ENCODE data around the gene SLC6A7.
"Not testable (repeated sequence)": the region's sequence is repeated elsewhere in the genome, so short reads cannot be mapped to it uniquely, and the experiment has no call there.

SLC6A7 gene

DNA sequence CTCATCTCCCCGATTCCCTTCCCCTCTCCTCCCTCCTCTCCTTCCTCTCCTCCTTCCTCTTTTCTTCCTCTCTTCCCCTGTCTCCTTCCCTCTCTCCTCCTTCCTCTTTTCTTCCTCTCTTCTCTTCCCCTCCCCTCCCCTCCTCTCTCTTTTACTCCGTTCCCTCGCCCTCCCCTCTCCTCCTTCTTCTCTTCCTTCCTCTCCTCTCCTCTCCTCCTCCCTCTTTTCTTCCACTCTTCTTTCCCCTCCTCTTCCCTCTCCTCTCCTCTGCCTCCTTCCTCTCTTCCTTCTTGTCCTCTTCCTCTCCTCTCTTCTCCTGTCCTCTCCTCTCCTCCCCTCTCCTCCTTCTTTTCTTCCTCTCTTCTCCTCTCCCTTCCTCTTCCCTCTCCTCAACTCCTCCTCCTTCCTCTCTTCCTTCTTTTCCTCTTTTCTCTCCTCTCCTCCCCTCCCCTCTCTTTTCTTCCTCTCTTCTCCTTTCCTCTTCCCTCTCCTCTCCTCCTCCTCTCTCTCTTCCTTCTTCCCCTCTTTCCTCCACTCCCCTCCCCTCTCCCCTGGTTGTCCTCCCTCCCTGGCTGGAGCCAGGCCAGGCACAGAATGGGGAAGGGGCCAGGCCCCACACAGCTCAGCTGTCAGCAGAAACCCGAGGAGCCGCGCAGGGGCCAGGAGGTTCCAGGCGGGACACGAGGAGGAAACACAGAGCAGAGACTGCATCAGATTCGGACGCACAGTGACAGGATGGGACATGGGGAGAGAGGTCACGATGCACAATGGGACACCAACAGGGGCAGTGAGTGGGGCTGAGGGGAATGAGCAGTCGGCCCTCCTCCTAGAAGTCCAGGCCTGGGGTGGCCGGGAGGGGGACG lies 51.7 kb downstream of the SLC6A7 start:
- DNase-seq (ENCODE audit: low read depth, low spot score), result no peak

- no peak for DNase-seq (ENCODE audit: low read depth, low spot score)
Observed at GRCh38 chr5:150242251-150242894, 52.5 kb downstream of the SLC6A7 start.

DNA sequence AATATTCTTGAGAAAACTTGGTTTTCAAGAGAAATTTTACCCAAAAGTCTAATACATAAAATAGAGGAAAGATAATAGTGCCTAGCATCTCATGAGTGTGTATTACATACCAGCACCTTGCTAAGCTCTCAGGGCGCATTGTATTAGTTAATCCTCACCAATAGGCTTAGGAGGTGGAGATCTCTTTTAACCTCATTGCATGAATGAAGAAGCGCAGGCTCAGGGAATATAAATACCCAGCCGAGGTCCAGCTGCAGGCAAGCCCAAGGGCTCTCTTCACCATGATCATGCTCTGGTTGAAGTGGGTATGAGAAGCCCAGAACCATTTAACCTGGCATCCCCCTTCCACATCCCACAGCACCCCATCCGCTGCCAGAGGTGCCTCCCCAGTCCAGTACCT lies 53.7 kb downstream of the SLC6A7 start:
- no peak for DNase-seq (ENCODE audit: low read depth, low spot score)

DNA sequence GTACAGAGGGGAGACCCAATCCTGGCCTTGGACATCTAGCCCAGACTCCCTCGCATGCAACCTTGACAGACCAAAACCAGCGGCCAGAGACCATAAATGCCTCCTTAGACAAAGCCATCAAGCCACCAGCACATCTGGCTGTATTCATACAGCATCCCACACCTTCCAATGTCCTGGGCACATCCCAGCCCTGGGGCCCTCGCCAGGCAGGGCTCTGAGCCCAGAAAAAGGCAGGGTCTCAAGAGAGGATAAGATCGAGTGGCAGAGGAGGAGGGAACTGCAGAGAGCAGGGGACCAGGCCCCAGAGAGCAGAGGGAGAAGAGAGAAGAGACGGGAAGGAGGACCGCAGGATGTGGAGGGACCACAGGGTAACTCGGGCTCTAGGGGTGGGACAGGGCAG lies 54.3 kb downstream of the SLC6A7 start:
- DNase-seq (ENCODE audit: low read depth, low spot score), result no peak

GRCh38 chr5:150245111-150245789 lies 55.4 kb downstream of the SLC6A7 start:
- DNase-seq (ENCODE audit: low read depth, low spot score), result no peak

GRCh38 chr5:150245808-150246207 lies 55.9 kb downstream of the SLC6A7 start:
- DNase-seq (ENCODE audit: low read depth, low spot score), result no peak

DNA sequence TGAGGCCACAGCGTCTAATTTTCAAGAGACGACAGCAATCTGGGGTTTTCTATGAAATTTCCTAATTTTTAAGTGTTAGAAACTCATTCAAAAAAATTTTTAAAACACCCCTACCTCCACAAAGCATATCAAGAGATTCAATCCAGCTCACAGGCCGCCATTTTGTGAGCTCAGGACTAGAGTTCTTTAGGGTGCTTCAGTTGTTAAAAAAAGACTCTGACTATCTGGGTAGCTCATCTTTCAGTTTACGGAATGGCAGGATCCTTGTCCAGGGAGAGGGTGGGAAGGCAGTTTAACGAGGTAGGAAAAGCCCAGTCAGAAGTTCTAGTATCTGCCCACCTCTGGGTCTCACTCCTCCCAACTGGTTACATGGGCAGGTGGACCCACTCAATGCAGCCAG lies 56.6 kb downstream of the SLC6A7 start:
- DNase-seq (ENCODE audit: low read depth, low spot score), result no peak

DNA sequence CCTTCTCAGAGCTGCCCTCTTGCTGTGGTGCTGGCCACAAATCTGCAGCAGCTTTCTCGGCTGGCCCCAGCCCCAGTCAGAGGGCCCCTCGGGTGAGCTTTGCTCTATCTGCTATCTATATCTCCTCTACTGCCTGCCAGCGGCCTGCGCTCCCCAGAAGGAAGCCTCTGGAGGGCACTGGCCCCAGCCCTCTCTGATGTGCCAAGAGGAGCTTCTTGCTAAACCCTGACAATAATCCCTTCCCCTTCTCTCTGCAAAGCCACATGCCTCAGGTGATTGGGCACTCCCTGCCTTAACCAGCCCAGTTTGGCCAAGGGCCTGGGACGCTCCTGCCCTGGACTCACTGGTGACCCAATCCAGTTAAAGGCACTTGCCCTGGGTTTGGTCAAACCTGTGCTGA lies 57.0 kb downstream of the SLC6A7 start:
- DNase-seq (ENCODE audit: low read depth, low spot score), result no peak

GRCh38 chr5:150247726-150248125 lies 57.9 kb downstream of the SLC6A7 start:
- DNase-seq (ENCODE audit: low read depth, low spot score), result no peak

- not testable (repeated sequence) for DNase-seq (ENCODE audit: low read depth, low spot score)
Observed at GRCh38 chr5:150248493-150248892, 58.6 kb downstream of the SLC6A7 start.

GRCh38 chr5:150248946-150249345 lies 59.1 kb downstream of the SLC6A7 start:
- DNase-seq (ENCODE audit: low read depth, low spot score), result no peak

DNA sequence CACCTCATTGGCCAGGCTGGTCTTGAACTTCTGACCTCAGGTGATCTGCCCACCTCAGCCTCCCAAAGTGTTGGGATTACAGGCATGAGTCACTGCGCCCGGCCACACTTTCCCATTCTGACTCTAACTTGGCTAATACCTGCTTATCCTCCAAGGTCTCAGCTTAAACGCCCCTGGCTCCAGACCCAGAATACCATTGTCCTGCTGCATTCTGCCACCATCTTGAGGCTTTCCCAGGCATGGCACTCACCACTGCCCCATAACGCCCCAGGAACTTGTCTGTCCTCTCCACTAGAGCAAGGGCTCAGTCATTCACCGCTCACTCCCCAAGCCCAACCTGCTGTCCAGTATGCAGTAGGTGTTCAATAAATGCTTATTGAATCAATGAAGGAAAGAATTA lies 59.9 kb downstream of the SLC6A7 start:
- DNase-seq (ENCODE audit: low read depth, low spot score), result no peak

GRCh38 chr5:150251504-150251903 lies 61.6 kb downstream of the SLC6A7 start:
- no peak for DNase-seq (ENCODE audit: low read depth, low spot score)

DNA sequence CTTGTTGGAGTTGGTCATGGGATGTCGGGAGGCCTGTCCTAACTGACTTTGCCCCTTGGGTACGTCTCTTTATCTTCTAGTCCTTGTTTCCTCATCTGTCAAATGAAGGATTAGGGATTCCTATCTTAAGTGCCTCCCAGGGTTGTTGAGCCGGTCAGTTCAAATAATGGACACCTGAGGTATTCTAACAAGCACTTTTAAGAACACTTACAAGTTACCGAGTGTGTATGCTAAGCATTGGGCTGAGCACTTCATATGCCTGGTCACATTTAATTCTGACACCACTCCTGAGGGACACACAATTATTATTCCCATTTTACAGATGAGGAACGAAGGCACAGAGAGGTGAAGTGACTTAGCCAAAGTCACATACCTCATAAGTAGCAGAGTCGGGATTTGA lies 62.6 kb downstream of the SLC6A7 start:
- no peak for DNase-seq (ENCODE audit: low read depth, low spot score)

DNA sequence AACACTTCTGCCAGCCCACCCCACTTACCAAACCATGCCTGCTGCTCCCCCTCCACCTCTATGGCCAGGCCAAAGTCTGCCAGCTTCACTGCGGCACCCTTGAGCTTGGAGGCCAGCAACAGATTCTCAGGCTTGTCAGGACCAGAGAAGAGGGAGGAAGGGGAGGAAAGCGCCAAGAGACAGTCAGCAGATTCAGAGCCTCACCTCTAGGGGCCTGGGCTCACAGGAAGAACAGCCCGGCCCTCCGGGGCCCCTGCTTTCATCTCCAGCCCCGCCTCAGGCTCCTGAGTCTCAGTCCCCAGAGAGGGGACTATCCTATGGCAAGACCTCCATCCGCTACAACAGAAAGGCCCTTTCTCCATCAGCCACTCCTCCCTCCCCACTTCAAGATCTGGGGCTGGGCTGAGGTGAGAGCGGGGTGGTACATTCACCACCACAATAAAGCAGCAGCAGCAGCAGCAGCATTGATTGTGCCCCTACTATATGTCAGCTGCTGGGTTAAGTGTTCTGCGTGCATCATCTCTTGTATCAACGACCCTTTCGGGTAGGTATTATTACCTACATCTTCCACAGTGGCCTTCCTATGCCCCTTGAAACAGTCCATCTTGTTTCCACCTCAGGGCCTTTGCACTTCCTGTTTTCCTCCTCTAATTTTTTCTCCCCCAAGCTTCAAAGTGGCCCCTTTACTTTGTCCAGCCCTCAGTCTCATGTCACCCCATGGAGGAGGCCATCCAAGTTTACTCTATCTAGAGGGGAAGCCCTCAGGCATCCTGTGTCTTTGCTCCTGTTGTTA lies 63.8 kb downstream of the SLC6A7 start:
- no peak for DNase-seq (ENCODE audit: low read depth, low spot score)

GRCh38 chr5:150254363-150254762 lies 64.5 kb downstream of the SLC6A7 start:
- DNase-seq (ENCODE audit: low read depth, low spot score), result no peak

DNA sequence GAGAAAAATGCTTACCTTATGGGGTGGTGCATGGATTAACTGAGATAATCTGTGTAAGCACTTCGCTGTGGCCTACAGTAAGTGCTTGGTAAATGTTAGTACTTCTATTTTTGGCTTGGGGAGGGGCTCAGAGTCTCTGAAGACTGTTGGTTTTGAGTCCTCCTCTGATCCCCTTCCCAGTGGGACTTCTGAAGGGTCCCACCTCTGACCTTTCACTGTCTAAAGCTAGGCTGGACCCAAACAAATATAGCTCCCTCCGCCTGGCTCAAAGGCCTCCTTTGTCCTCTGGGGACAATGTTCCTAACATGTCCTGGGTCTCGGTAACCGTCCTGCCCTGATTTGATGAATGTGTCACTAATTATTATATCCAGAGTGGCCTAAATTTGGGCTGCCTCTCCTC lies 64.9 kb downstream of the SLC6A7 start:
- DNase-seq (ENCODE audit: low read depth, low spot score), result no peak

- DNase-seq (ENCODE audit: low read depth, low spot score), result no peak
Observed at GRCh38 chr5:150255659-150256409, 66.0 kb downstream of the SLC6A7 start.

DNA sequence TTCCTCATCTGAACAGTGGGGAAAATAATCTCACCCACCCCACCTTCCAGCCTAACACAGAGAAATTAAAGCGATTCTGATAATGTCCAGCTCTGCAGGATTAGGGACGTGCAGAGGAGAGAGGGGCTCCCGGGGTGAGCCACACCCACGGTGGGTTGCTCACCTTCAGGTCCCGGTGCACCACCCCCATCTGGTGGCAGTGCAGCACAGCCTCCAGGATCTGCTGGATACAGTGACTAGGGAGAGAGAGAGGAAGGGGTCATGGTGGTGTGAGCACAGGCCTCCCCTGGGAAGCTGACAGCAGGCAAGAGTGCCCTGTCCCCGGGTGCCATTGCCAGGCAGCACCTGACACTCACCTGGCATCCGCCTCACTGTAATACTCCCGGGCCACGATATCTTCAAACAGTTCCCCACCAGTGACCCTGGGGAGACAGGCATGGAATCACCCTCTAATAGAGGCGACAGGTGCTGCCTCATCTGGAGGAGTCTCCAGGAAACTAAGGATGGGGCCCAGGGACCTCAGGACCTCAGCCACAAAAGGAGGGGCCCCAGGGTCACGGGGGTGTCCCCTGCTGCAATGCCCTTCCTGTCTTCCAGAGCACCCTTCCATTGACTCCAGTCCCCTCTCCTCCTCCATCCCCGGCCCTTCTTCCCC lies 66.7 kb downstream of the SLC6A7 start:
- no peak for DNase-seq (ENCODE audit: low read depth, low spot score)

GRCh38 chr5:150257424-150257823 lies 67.6 kb downstream of the SLC6A7 start:
- no peak for DNase-seq (ENCODE audit: low read depth, low spot score)

- no peak for DNase-seq (ENCODE audit: low read depth, low spot score)
Observed at GRCh38 chr5:150258130-150258529, 68.3 kb downstream of the SLC6A7 start.
